ENCODE results near the gene TENT5C. TPM values are rescaled to one million over a fixed set of nuclear protein-coding genes. Genes with fewer than 3 reads are reported as not detected.

Gene TENT5C
- total RNA-seq, 1 donor from 2014 or later = 0.07 TPM

GRCh38 chr1:117612517-117613248, 6.8 kb downstream of the TENT5C start:
- no peak for DNase-seq (ENCODE audit: low read depth, low spot score)

GRCh38 chr1:117613249-117613968, 7.6 kb downstream of the TENT5C start:
- DNase-seq (ENCODE audit: low read depth, low spot score) = no peak

GRCh38 chr1:117613969-117614729, 8.3 kb downstream of the TENT5C start:
- DNase-seq (ENCODE audit: low read depth, low spot score) = no peak

GRCh38 chr1:117615474-117615873, 9.6 kb downstream of the TENT5C start:
- no peak for DNase-seq (ENCODE audit: low read depth, low spot score)

- DNase-seq (ENCODE audit: low read depth, low spot score) = no peak
These were observed 10.5 kb downstream of the TENT5C start for GRCh38 chr1:117616356-117616755.

GRCh38 chr1:117616967-117617366, 11.1 kb downstream of the TENT5C start:
- DNase-seq (ENCODE audit: low read depth, low spot score) = no peak

GRCh38 chr1:117618450-117619122, 12.7 kb downstream of the TENT5C start:
- DNase-seq (ENCODE audit: low read depth, low spot score) = no peak

- DNase-seq (ENCODE audit: low read depth, low spot score) = no peak
These were observed 14.6 kb downstream of the TENT5C start for GRCh38 chr1:117620440-117620839.

- no peak for DNase-seq (ENCODE audit: low read depth, low spot score)
These were observed 15.5 kb downstream of the TENT5C start for GRCh38 chr1:117621316-117621715.

- no peak for DNase-seq (ENCODE audit: low read depth, low spot score)
These were observed 16.9 kb downstream of the TENT5C start for GRCh38 chr1:117622726-117623125.

GRCh38 chr1:117623141-117623540, 17.3 kb downstream of the TENT5C start:
- DNase-seq (ENCODE audit: low read depth, low spot score) = no peak

GRCh38 chr1:117623698-117624097, 17.9 kb downstream of the TENT5C start:
- DNase-seq (ENCODE audit: low read depth, low spot score) = no peak

- no peak for DNase-seq (ENCODE audit: low read depth, low spot score)
These were observed 21.8 kb downstream of the TENT5C start for GRCh38 chr1:117627546-117628130.

- no peak for DNase-seq (ENCODE audit: low read depth, low spot score)
These were observed 22.5 kb downstream of the TENT5C start for GRCh38 chr1:117628343-117628742.

- DNase-seq (ENCODE audit: low read depth, low spot score) = no peak
These were observed 24.0 kb downstream of the TENT5C start for GRCh38 chr1:117629625-117630422.

- DNase-seq (ENCODE audit: low read depth, low spot score) = no peak
These were observed 24.7 kb downstream of the TENT5C start for GRCh38 chr1:117630423-117630998.

- DNase-seq (ENCODE audit: low read depth, low spot score) = no peak
These were observed 25.7 kb downstream of the TENT5C start for GRCh38 chr1:117631359-117632160.

GRCh38 chr1:117632269-117633067, 26.6 kb downstream of the TENT5C start:
- no peak for DNase-seq (ENCODE audit: low read depth, low spot score)

- no peak for DNase-seq (ENCODE audit: low read depth, low spot score)
These were observed 27.2 kb downstream of the TENT5C start for GRCh38 chr1:117633068-117633345.
